Activated T-helper 17 cell treated with anti-CD3 and anti-CD28 coated beads, Interleukin-2, amount 50 U/mL, for 72 hours (primary cell): Measurements from ENCODE around the gene PCNX3. TPM values are rescaled to one million over a fixed set of nuclear protein-coding genes. Genes with fewer than 3 reads are reported as not detected.
A peak's percentile ranks its signal among the peaks of the same experiment; 100 is the strongest.
"Not testable (repeated sequence)": the region's sequence is repeated elsewhere in the genome, so short reads cannot be mapped to it uniquely, and the experiment has no call there.

Source experiments
- ATAC-seq: fragments of 150-1000 bp; cut with Tn5 transposase; replicated peaks from 2 replicates; pipeline ENCODE4 v1.10.0; 2021; ENCODE audit warnings: mild to moderate bottlenecking, moderate library complexity
- H3K27ac Mint-ChIP-seq: one replicate; pipeline ENCODE4 v1.8.0; 2022; ENCODE audit warnings: mixed read lengths
- H3K27me3 Mint-ChIP-seq: one replicate; pipeline ENCODE4 v1.8.0; 2022; ENCODE audit warnings: mixed read lengths
- H3K36me3 Mint-ChIP-seq: one replicate; pipeline ENCODE4 v1.8.0; 2022; ENCODE audit warnings: low read depth, mild to moderate bottlenecking, mixed read lengths
- H3K4me1 Mint-ChIP-seq: one replicate; pipeline ENCODE4 v1.8.0; 2022; ENCODE audit warnings: mixed read lengths
- H3K4me3 Mint-ChIP-seq: one replicate; pipeline ENCODE4 v1.8.0; 2022; ENCODE audit warnings: mild to moderate bottlenecking, mixed read lengths
- H3K9me3 Mint-ChIP-seq: one replicate; pipeline ENCODE4 v1.8.0; 2022; ENCODE audit warnings: mixed read lengths
- total RNA-seq, 2 donors: library from RNA; stranded (reverse); gene quantifications; one replicate each; pipeline ENCODE4 v1.2.3, GENCODE V29; 2022

Gene PCNX3
- total RNA-seq, 2 donors from 2014 or later: 20.8 to 39.1 TPM

- H3K27me3 Mint-ChIP-seq: no peaks in the 10 kb centered on the region
- H3K4me1 Mint-ChIP-seq: no peaks in the 10 kb centered on the region
- H3K4me3 Mint-ChIP-seq: no peak overlapping the region
- H3K36me3 Mint-ChIP-seq: peaks cover 76% of the 10 kb centered on the region
- no peak overlapping the region for H3K27ac Mint-ChIP-seq
- H3K9me3 Mint-ChIP-seq: no peaks in the 10 kb centered on the region
- ATAC-seq: no peak
These were observed 14.6 kb downstream of the PCNX3 start for GRCh38 chr11:65630215-65630614.

GRCh38 chr11:65633390-65634108, 18.0 kb downstream of the PCNX3 start:
- Mint-ChIP-seq H3K4me3 (no peak overlapping the region), H3K36me3 (peaks cover 66% of the 10 kb centered on the region), H3K27me3 (no peaks in the 10 kb centered on the region), H3K9me3 (no peaks in the 10 kb centered on the region), H3K4me1 (no peaks in the 10 kb centered on the region), H3K27ac (peak overlapping the region; percentile 81)
- ATAC-seq: no peak

GRCh38 chr11:65634109-65634436, 18.5 kb downstream of the PCNX3 start:
- Mint-ChIP-seq H3K36me3 (peaks cover 67% of the 10 kb centered on the region), H3K4me3 (no peak overlapping the region), H3K27ac (peak overlapping the region; percentile 81), H3K4me1 (no peaks in the 10 kb centered on the region), H3K27me3 (no peaks in the 10 kb centered on the region), H3K9me3 (no peaks in the 10 kb centered on the region)
- ATAC-seq: no peak

- Mint-ChIP-seq H3K4me3 (no peak overlapping the region), H3K27me3 (no peaks in the 10 kb centered on the region), H3K36me3 (peaks cover 66% of the 10 kb centered on the region), H3K4me1 (no peaks in the 10 kb centered on the region), H3K27ac (peak overlapping the region; percentile 81), H3K9me3 (no peaks in the 10 kb centered on the region)
- no peak for ATAC-seq
These were observed 18.9 kb downstream of the PCNX3 start for GRCh38 chr11:65634440-65634839.

GRCh38 chr11:65634905-65635731, 19.5 kb downstream of the PCNX3 start:
- Mint-ChIP-seq H3K36me3 (peaks cover 70% of the 10 kb centered on the region), H3K4me1 (no peaks in the 10 kb centered on the region), H3K9me3 (no peaks in the 10 kb centered on the region), H3K27ac (no peak overlapping the region), H3K4me3 (no peak overlapping the region), H3K27me3 (no peaks in the 10 kb centered on the region)
- ATAC-seq: no peak

GRCh38 chr11:65636108-65637031, 20.8 kb downstream of the PCNX3 start:
- Mint-ChIP-seq H3K27me3 (no peaks in the 10 kb centered on the region), H3K4me1 (no peaks in the 10 kb centered on the region), H3K27ac (peak overlapping the region; percentile 63), H3K36me3 (peaks cover 67% of the 10 kb centered on the region), H3K4me3 (peak overlapping the region; percentile 97), H3K9me3 (no peaks in the 10 kb centered on the region)
- no peak for ATAC-seq

GRCh38 chr11:65637032-65637557, 21.5 kb downstream of the PCNX3 start:
- Mint-ChIP-seq H3K4me3 (peak overlapping the region; percentile 97), H3K4me1 (no peaks in the 10 kb centered on the region), H3K27me3 (no peaks in the 10 kb centered on the region), H3K27ac (peak overlapping the region; percentile 63), H3K9me3 (no peaks in the 10 kb centered on the region), H3K36me3 (peaks cover 68% of the 10 kb centered on the region)
- ATAC-seq: no peak

- H3K27ac Mint-ChIP-seq: peak within 1 kb of the TSS; percentile 91
- no peaks in the 10 kb centered on the region for H3K9me3 Mint-ChIP-seq
- H3K36me3 Mint-ChIP-seq: peaks cover 73% of the 10 kb centered on the region
- ATAC-seq: peak; percentile 76
- H3K4me3 Mint-ChIP-seq: peak within 1 kb of the TSS; percentile 97
- H3K27me3 Mint-ChIP-seq: no peaks in the 10 kb centered on the region
- H3K4me1 Mint-ChIP-seq: no peaks in the 10 kb centered on the region
These were observed 22.3 kb downstream of the PCNX3 start, which contains the start of gene SIPA1 for GRCh38 chr11:65637794-65638419. SIPA1 (plus strand) TSS chr11:65638101; CDS start chr11:65640922, 2,821 bp downstream.

GRCh38 chr11:65639228-65639597, 23.6 kb downstream of the PCNX3 start:
- H3K4me1 Mint-ChIP-seq, ATAC-seq, H3K27me3 Mint-ChIP-seq, H3K9me3 Mint-ChIP-seq: not testable (repeated sequence)
- Mint-ChIP-seq H3K27ac (peak overlapping the region; percentile 91), H3K4me3 (peak overlapping the region; percentile 97), H3K36me3 (peaks cover 75% of the 10 kb centered on the region)

GRCh38 chr11:65639623-65640482, 24.3 kb downstream of the PCNX3 start:
- peaks cover 75% of the 10 kb centered on the region for H3K36me3 Mint-ChIP-seq
- H3K27me3 Mint-ChIP-seq: no peaks in the 10 kb centered on the region
- peaks cover 8% of the 10 kb centered on the region for H3K4me1 Mint-ChIP-seq
- peak; percentile 12 for ATAC-seq
- peak overlapping the region; percentile 84 for H3K27ac Mint-ChIP-seq
- peak overlapping the region; percentile 97 for H3K4me3 Mint-ChIP-seq
- H3K9me3 Mint-ChIP-seq: no peaks in the 10 kb centered on the region

- no peaks in the 10 kb centered on the region for H3K27me3 Mint-ChIP-seq
- no peak for ATAC-seq
- peaks cover 8% of the 10 kb centered on the region for H3K4me1 Mint-ChIP-seq
- H3K9me3 Mint-ChIP-seq: no peaks in the 10 kb centered on the region
- H3K27ac Mint-ChIP-seq: peak overlapping the region; percentile 84
- peak overlapping the region; percentile 97 for H3K4me3 Mint-ChIP-seq
- peaks cover 74% of the 10 kb centered on the region for H3K36me3 Mint-ChIP-seq
These were observed 25.1 kb downstream of the PCNX3 start for GRCh38 chr11:65640483-65641296.

- Mint-ChIP-seq H3K36me3 (peaks cover 78% of the 10 kb centered on the region), H3K4me1 (peaks cover 8% of the 10 kb centered on the region)
These were observed 25.9 kb downstream of the PCNX3 start for GRCh38 chr11:65641297-65642013.

More at GRCh38 chr11:65641297-65642013, 25.9 kb downstream of the PCNX3 start:
- no peaks in the 10 kb centered on the region for H3K9me3 Mint-ChIP-seq
- peak overlapping the region; percentile 59 for H3K27ac Mint-ChIP-seq
- H3K4me3 Mint-ChIP-seq: peak overlapping the region; percentile 97
- no peaks in the 10 kb centered on the region for H3K27me3 Mint-ChIP-seq
- no peak for ATAC-seq
